HepG2 (cell line): ENCODE measurements around the gene KLF16. TPM values are rescaled to one million over a fixed set of nuclear protein-coding genes. Genes with fewer than 3 reads are reported as not detected.

Experiments
- ARNTL ChIP-seq: sonication (generic); formaldehyde crosslinking; IDR thresholded peaks from 2 replicates; pipeline ENCODE4 v1.4.0; 2020; ENCODE audit warnings: mild to moderate bottlenecking, missing genetic modification reagents
- CEBPG ChIP-seq: IDR thresholded peaks from 2 replicates; pipeline ENCODE4 v1.6.1; 2016
- HNRNPLL ChIP-seq: fragments of 200-400 bp; formaldehyde crosslinking; IDR thresholded peaks from 2 replicates; pipeline ENCODE4 v1.6.1; 2017; ENCODE audit warnings: mild to moderate bottlenecking, low read depth, low read length; ENCODE audit not compliant: poor library complexity, severe bottlenecking
- MAF1 ChIP-seq: sonication (generic); formaldehyde crosslinking; IDR thresholded peaks from 2 replicates; pipeline ENCODE4 v1.5.0; 2020; ENCODE audit warnings: missing genetic modification reagents, borderline replicate concordance
- MAFG ChIP-seq: sonication (generic); formaldehyde crosslinking; IDR thresholded peaks from 2 replicates; pipeline ENCODE4 v1.5.1; 2020; ENCODE audit warnings: mild to moderate bottlenecking, missing genetic modification reagents
- PHF21A ChIP-seq: sonication (generic); formaldehyde crosslinking; IDR thresholded peaks from 2 replicates; pipeline ENCODE4 v1.5.0; 2020; ENCODE audit warnings: mild to moderate bottlenecking, missing genetic modification reagents
- TSC22D2 ChIP-seq: sonication (generic); formaldehyde crosslinking; IDR thresholded peaks from 2 replicates; pipeline ENCODE4 v1.5.1; 2020; ENCODE audit warnings: missing genetic modification reagents, mild to moderate bottlenecking, borderline replicate concordance
- ZNF557 ChIP-seq: sonication (generic); formaldehyde crosslinking; IDR thresholded peaks from 2 replicates; pipeline ENCODE4 v1.4.0; 2020; ENCODE audit warnings: missing genetic modification reagents
- ZNF577 ChIP-seq: sonication (generic); formaldehyde crosslinking; IDR thresholded peaks from 2 replicates; pipeline ENCODE4 v1.4.0; 2020; ENCODE audit warnings: mild to moderate bottlenecking, low read depth, missing genetic modification reagents, borderline replicate concordance
- ZNF768 ChIP-seq: sonication (generic); formaldehyde crosslinking; IDR thresholded peaks from 2 replicates; pipeline ENCODE4 v1.4.0; 2020; ENCODE audit warnings: missing genetic modification reagents
- polyA plus RNA-seq, 8 experiments: library from polyadenylated mRNA; depleted of rRNA in 3 of 8; stranded (reverse) in 7 of 8; unstranded in 1 of 8; fragments of >200 nt; fragmentation: Illumina TruSeq in 4 of 8; extraction: Trizol in 4 of 8; gene quantifications; 2 replicates each; pipeline versions ENCODE4 v1.2.1 to v1.2.3, GENCODE V29; 2011 to 2016; ENCODE audit warnings: low read depth in 4 of 8, missing spikeins in 1 of 8, mixed read lengths in 1 of 8; ENCODE audit not compliant: insufficient read depth in 1 of 8
- total RNA-seq, 5 experiments: library from RNA; depleted of rRNA; stranded (reverse); fragments of >200 nt; fragmentation: Illumina TruSeq; extraction: Trizol; gene quantifications; 2 replicates each; pipeline ENCODE4 v1.2.3, GENCODE V29; 2016; ENCODE audit warnings: low read depth in 1 of 5
- TF ChIP-seq, protein P1 (sequence below): sonication (generic); formaldehyde crosslinking; IDR thresholded peaks from 2 replicates; pipeline ENCODE4 v1.4.0; 2020; ENCODE audit warnings: missing genetic modification reagents
- TF ChIP-seq, protein P2 (sequence below): sonication (generic); formaldehyde crosslinking; conservative IDR thresholded peaks from 2 replicates; pipeline ENCODE4 v1.5.0; 2020; ENCODE audit warnings: missing genetic modification reagents

KLF16 gene
- total and polyA plus RNA-seq, 2 of the 13 experiments (the other 11 are each of a cell fraction or from before 2014, with no cell fraction given): 3.5 to 6.7 TPM

DNA sequence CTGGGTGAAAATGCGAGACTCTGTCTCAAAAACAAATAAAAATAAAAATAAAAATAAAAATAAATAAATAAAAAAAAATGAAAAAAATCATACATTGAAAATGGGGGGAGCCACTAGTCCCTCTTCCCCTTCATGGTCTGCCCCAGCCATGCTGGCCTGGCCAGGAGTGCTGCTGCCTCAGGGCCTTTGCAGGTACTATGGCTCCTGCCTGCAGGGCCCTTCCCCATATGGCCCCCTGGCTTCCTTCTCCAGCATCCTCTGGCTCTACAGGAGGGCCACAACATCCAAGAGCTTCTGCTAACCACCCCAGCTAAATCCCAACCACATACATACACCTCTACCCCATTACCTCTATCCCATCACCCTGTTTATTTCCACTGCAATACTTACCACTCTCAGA, 26.5 kb upstream of the KLF16 start (continued):
- TF ChIP-seq ZNF577 (CRISPR knock-in tag): no peak
- TF ChIP-seq HNRNPLL: no peak
- no peak for TF ChIP-seq ZNF768 (CRISPR knock-in tag)
- TF ChIP-seq MAFG: no peak
- TF ChIP-seq ZNF557 (CRISPR knock-in tag): no peak
- TF ChIP-seq, protein P1, sequence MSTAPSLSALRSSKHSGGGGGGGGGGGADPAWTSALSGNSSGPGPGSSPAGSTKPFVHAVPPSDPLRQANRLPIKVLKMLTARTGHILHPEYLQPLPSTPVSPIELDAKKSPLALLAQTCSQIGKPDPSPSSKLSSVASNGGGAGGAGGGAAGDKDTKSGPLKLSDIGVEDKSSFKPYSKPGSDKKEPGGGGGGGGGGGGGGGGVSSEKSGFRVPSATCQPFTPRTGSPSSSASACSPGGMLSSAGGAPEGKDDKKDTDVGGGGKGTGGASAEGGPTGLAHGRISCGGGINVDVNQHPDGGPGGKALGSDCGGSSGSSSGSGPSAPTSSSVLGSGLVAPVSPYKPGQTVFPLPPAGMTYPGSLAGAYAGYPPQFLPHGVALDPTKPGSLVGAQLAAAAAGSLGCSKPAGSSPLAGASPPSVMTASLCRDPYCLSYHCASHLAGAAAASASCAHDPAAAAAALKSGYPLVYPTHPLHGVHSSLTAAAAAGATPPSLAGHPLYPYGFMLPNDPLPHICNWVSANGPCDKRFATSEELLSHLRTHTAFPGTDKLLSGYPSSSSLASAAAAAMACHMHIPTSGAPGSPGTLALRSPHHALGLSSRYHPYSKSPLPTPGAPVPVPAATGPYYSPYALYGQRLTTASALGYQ (CRISPR knock-in tag): no peak
- TF ChIP-seq MAF1 (CRISPR knock-in tag): no peak
- TF ChIP-seq, protein P2, sequence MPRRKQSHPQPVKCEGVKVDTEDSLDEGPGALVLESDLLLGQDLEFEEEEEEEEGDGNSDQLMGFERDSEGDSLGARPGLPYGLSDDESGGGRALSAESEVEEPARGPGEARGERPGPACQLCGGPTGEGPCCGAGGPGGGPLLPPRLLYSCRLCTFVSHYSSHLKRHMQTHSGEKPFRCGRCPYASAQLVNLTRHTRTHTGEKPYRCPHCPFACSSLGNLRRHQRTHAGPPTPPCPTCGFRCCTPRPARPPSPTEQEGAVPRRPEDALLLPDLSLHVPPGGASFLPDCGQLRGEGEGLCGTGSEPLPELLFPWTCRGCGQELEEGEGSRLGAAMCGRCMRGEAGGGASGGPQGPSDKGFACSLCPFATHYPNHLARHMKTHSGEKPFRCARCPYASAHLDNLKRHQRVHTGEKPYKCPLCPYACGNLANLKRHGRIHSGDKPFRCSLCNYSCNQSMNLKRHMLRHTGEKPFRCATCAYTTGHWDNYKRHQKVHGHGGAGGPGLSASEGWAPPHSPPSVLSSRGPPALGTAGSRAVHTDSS (CRISPR knock-in tag): no peak
- TF ChIP-seq PHF21A (CRISPR knock-in tag): no peak
- TF ChIP-seq TSC22D2 (CRISPR knock-in tag): no peak
- no peak for TF ChIP-seq CEBPG (CRISPR knock-in tag)
- no peak for TF ChIP-seq ARNTL
